ENCODE measurements around the gene TMEM256. TPM values are rescaled to one million over a fixed set of nuclear protein-coding genes. Genes with fewer than 3 reads are reported as not detected.

The TMEM256 gene
- total RNA-seq, 4 donors from 2014 or later = 88.3 to 121 (median 103) TPM

DNA sequence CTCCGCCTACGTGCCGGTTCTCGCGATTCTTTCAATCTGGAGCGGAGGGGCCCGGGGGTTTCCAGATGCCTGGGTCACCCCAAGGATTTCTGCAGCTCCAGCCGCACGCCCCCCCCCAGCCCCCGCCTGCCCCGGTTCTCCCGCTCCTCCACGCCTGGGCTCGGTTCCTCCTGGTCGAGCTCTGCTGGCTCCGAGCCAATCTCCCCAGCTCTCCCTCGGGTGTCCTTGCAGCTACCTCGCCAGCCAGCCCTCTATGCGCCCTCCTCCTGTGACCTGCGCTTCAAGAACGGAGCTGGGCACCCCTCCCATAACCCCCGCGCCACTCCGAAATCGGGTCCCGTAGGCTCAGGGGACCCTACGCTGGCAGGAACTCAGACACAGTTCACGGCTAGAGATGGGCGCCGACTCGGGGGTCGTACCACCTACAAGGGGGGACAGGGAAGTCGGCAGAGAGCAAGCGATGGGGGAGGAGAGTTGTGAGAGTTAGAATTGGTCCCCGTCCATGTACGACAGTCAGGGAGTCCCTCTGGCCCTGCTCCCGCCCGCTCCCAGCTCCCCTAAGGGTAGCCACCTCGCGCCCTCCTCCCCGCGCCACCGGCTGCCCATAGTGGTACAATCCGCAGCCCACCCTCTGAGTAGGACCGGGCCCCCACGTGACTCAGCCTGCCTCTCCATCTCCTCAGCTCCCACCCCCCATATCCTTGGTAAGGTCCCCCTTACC lies 36.4 kb upstream of the TMEM256 start:
- 2 to 3% methylated on average over 41 to 44 of the region's 46 CpGs for WGBS, 2 donors
- H3K4me1 ChIP-seq = peaks cover 0 to 68% (median 38%) of the 10 kb centered on the region in 4 donors
- TF ChIP-seq POLR2A (IDR thresholded peaks at IDR 0.05) (no peak), EP300 (IDR thresholded peaks at IDR 0.05) (no peak)
- TF ChIP-seq, protein P1, sequence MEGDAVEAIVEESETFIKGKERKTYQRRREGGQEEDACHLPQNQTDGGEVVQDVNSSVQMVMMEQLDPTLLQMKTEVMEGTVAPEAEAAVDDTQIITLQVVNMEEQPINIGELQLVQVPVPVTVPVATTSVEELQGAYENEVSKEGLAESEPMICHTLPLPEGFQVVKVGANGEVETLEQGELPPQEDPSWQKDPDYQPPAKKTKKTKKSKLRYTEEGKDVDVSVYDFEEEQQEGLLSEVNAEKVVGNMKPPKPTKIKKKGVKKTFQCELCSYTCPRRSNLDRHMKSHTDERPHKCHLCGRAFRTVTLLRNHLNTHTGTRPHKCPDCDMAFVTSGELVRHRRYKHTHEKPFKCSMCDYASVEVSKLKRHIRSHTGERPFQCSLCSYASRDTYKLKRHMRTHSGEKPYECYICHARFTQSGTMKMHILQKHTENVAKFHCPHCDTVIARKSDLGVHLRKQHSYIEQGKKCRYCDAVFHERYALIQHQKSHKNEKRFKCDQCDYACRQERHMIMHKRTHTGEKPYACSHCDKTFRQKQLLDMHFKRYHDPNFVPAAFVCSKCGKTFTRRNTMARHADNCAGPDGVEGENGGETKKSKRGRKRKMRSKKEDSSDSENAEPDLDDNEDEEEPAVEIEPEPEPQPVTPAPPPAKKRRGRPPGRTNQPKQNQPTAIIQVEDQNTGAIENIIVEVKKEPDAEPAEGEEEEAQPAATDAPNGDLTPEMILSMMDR (IDR thresholded peaks at IDR 0.05) = no peak
- no peaks in the 10 kb centered on the region for H3K9me3 ChIP-seq
- H3K4me3 ChIP-seq = peak overlapping the region; percentile 7 to 41 (median 28)
- peak overlapping the region in 2 of 4 donors; percentile 2 to 25 for H3K27ac ChIP-seq
- peaks cover 0 to 78% of the 10 kb centered on the region in 2 donors for H3K27me3 ChIP-seq
- H3K36me3 ChIP-seq = no peaks in the 10 kb centered on the region
- no peak for DNase-seq (ENCODE audit: low spot score in 2 of 2)

GRCh38 chr17:7439462-7440112 lies 35.7 kb upstream of the TMEM256 start, which contains the start of gene FGF11:
FGF11 (plus strand) TSS chr17:7439512; CDS start chr17:7439621, 109 bp downstream.
- TF ChIP-seq POLR2A (IDR thresholded peaks at IDR 0.05) (no peak), EP300 (IDR thresholded peaks at IDR 0.05) (no peak)
- TF ChIP-seq, protein P1 (IDR thresholded peaks at IDR 0.05) = no peak
- peak within 1 kb of the TSS in 2 of 4 donors; percentile 25 to 70 for H3K27ac ChIP-seq
- H3K27me3 ChIP-seq = peaks cover 0 to 71% of the 10 kb centered on the region in 2 donors
- H3K4me3 ChIP-seq = peak within 1 kb of the TSS; percentile 8 to 51 (median 28)
- no peak for DNase-seq (ENCODE audit: low spot score in 2 of 2)
- H3K36me3 ChIP-seq = no peaks in the 10 kb centered on the region
- WGBS, 2 donors = 1 to 3% methylated on average over 13 to 23 of the region's 50 CpGs
- peaks cover 0 to 65% (median 36%) of the 10 kb centered on the region in 4 donors for H3K4me1 ChIP-seq
- H3K9me3 ChIP-seq = no peaks in the 10 kb centered on the region

DNA sequence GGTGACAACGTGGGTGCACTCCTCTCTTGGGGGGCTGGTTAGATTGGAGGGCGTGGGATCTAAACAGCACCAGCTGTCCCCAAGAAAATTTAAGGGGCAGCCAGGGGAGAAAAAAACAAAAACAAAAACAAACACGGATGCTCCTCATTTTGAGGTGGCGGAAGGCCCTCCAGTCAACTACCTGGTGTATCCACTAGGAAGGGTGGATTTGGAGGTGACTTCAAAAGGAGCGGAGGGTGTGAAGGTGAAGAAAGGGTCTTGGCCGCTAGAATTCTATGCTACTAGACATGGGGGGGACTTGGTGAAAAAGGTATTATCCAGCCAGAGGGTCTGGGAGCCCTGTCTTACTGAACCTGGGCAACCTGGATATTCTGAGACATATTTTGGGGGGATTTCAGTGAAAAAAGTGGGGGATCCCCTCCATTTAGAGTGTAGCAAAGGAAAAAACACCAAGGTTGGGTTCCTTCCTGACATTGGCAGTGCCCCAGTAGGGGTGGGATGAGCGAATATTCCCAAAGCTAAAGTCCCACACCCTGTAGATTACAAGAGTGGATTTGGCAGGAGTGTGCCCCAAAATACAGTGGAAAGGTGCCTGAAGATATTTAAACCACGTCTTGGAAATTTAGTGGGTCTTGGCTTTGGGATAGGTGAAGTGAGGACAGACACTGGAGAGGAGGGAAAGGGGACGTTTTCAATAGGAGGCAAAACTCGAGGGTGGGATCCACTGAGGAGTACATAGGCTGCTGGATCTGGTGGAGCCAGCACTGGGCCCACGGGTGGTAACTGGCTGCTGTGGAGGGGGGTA lies 35.0 kb upstream of the TMEM256 start:
- 43 to 51% methylated on average over 11 of the region's 11 CpGs for WGBS, 2 donors
- peak overlapping the region in 1 of 4 donors; percentile 70 for H3K27ac ChIP-seq
- peaks cover 0 to 68% of the 10 kb centered on the region in 2 donors for H3K27me3 ChIP-seq
- peak overlapping the region in 3 of 4 donors; percentile 19 to 51 (median 21) for H3K4me3 ChIP-seq
- TF ChIP-seq, protein P1 (IDR thresholded peaks at IDR 0.05) = no peak
- no peak for TF ChIP-seq EP300 (IDR thresholded peaks at IDR 0.05)
- TF ChIP-seq POLR2A (IDR thresholded peaks at IDR 0.05) = no peak
- H3K4me1 ChIP-seq = peaks cover 0 to 63% (median 36%) of the 10 kb centered on the region in 4 donors
- H3K36me3 ChIP-seq = no peaks in the 10 kb centered on the region
- no peak for DNase-seq (ENCODE audit: low spot score in 2 of 2)
- H3K9me3 ChIP-seq = no peaks in the 10 kb centered on the region

GRCh38 chr17:7437950-7438614 lies 34.2 kb upstream of the TMEM256 start:
- Histone ChIP-seq H3K4me1 (peaks cover 0 to 63% (median 36%) of the 10 kb centered on the region in 4 donors), H3K4me3 (peak overlapping the region; percentile 8 to 51 (median 20)), H3K27ac (peak overlapping the region in 1 of 4 donors; percentile 70), H3K27me3 (peaks cover 0 to 68% of the 10 kb centered on the region in 2 donors), H3K36me3 (no peaks in the 10 kb centered on the region), H3K9me3 (no peaks in the 10 kb centered on the region)
- DNase-seq (ENCODE audit: low spot score in 2 of 2) = peak in 1 of 2 donors; percentile 50
- WGBS, 2 donors = 14 to 15% methylated on average over 27 to 44 of the region's 48 CpGs
- TF ChIP-seq EP300 (IDR thresholded peaks at IDR 0.05) (no peak), POLR2A (IDR thresholded peaks at IDR 0.05) (no peak)
- TF ChIP-seq, protein P1 (IDR thresholded peaks at IDR 0.05) = no peak

Measured in tibial nerve (tissue), 4 donors.